A673 (cell line): ENCODE measurements around the gene CNTN6.

Experiments used
- CTCF ChIP-seq: fragments of 300-800, 200-600 bp; sonication (generic); conservative IDR thresholded peaks from 2 replicates; pipeline ENCODE4 v1.5.1; 2017; ENCODE audit warnings: low read depth, mild to moderate bottlenecking, antibody characterized with exemption, low read length, moderate library complexity, mixed read lengths
- EZH2 ChIP-seq: fragments of 200-600 bp; sonication (generic); IDR thresholded peaks from 2 replicates; pipeline ENCODE4 v1.6.1; 2017; ENCODE audit warnings: borderline replicate concordance, low read depth, mild to moderate bottlenecking, mixed read lengths, antibody characterized with exemption, low read length; ENCODE audit not compliant: poor library complexity, severe bottlenecking

GRCh38 chr3:1207904-1208303 is 115.1 kb downstream of the CNTN6 start:
- TF ChIP-seq CTCF (no peak), EZH2 (no peak)
